NCI-H510A treated with DMSO at 0.1 percent for 48 hours (cell line): ENCODE data around the gene YBX3.

Experiments used
- DNase-seq: peaks from one replicate; lab custom pipeline; 2025; lab: John Stamatoyannopoulos, UW

The YBX3 gene

GRCh38 chr12:10721651-10722501 lies 1.2 kb downstream of the YBX3 start:
- peak; percentile 94 for DNase-seq

GRCh38 chr12:10720974-10721650 lies 2.0 kb downstream of the YBX3 start:
- DNase-seq: no peak

GRCh38 chr12:10719482-10719881 lies 3.6 kb downstream of the YBX3 start:
- DNase-seq: no peak

GRCh38 chr12:10718279-10718821 lies 4.8 kb downstream of the YBX3 start:
- DNase-seq: no peak

- no peak for DNase-seq
Observed at GRCh38 chr12:10717410-10717809, 5.7 kb downstream of the YBX3 start.

GRCh38 chr12:10716704-10717315 lies 6.3 kb downstream of the YBX3 start:
- DNase-seq: no peak

- no peak for DNase-seq
Observed at GRCh38 chr12:10716277-10716676, 6.8 kb downstream of the YBX3 start.

GRCh38 chr12:10715491-10715890 lies 7.6 kb downstream of the YBX3 start:
- no peak for DNase-seq

GRCh38 chr12:10709808-10710207 lies 13.3 kb downstream of the YBX3 start:
- DNase-seq: no peak

GRCh38 chr12:10708862-10709261 lies 14.3 kb downstream of the YBX3 start:
- no peak for DNase-seq

GRCh38 chr12:10705655-10706054 lies 17.5 kb downstream of the YBX3 start:
- no peak for DNase-seq

GRCh38 chr12:10701843-10702242 lies 21.3 kb downstream of the YBX3 start:
- DNase-seq: no peak

GRCh38 chr12:10701131-10701681 lies 21.9 kb downstream of the YBX3 start:
- DNase-seq: no peak

GRCh38 chr12:10700581-10700980 lies 22.5 kb downstream of the YBX3 start:
- DNase-seq: no peak

- DNase-seq: no peak
Observed at GRCh38 chr12:10697862-10698261, 25.3 kb downstream of the YBX3 start.

- DNase-seq: no peak
Observed at GRCh38 chr12:10697156-10697555, 26.0 kb downstream of the YBX3 start.

- DNase-seq: no peak
Observed at GRCh38 chr12:10690906-10691305, 32.2 kb downstream of the YBX3 start.

GRCh38 chr12:10689146-10689545 lies 34.0 kb downstream of the YBX3 start:
- DNase-seq: no peak

- DNase-seq: no peak
Observed at GRCh38 chr12:10688042-10688441, 35.1 kb downstream of the YBX3 start.

- DNase-seq: peak; percentile 90
Observed at GRCh38 chr12:10673659-10674384, 49.3 kb downstream of the YBX3 start, which contains the start of gene STYK1. Gene STYK1 (minus strand): TSS chr12:10674052. CDS start chr12:10634618, 39,434 bp downstream.

- no peak for DNase-seq
Observed at GRCh38 chr12:10672231-10672868, 50.8 kb downstream of the YBX3 start.
